CD4-positive, alpha-beta T cell treated with Interleukin-10 for 1 hour (primary cell): Measurements from ENCODE around the gene UQCC5.
"Not testable (repeated sequence)": the region's sequence is repeated elsewhere in the genome, so short reads cannot be mapped to it uniquely, and the experiment has no call there.

Experiments
- DNase-seq: peaks from one replicate; pipeline ENCODE4 v3.0.0-alpha.2; 2020

The UQCC5 gene

DNA sequence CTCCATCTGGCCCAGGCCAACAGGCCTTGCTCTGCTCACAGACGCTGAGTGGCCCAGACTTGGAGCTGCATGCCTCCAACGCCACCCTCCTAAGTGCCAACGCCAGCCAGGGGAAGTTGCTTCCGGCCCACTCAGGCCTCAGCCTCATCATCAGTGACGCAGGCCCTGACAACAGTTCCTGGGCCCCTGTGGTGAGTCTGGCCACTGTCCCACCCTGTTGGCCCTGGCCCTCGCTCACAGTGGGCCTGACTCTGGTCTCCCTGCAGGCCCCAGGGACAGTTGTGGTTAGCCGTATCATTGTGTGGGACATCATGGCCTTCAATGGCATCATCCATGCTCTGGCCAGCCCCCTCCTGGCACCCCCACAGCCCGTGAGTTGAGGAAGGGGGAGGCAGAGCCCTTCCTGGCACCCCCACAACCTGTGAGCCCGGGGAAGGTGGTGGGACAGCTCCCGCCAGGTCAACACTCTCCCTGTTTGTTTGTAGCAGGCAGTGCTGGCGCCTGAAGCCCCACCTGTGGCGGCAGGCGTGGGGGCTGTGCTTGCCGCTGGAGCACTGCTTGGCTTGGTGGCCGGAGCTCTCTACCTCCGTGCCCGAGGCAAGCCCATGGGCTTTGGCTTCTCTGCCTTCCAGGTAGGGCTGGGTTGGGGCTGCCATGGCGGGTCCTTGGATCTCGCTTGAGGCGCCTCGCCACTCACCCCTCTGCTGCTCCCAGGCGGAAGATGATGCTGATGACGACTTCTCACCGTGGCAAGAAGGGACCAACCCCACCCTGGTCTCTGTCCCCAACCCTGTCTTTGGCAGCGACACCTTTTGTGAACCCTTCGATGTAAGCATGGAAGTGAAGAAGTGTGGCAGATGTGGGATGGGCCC lies 12.8 kb upstream of the UQCC5 start:
- DNase-seq = no peak

DNA sequence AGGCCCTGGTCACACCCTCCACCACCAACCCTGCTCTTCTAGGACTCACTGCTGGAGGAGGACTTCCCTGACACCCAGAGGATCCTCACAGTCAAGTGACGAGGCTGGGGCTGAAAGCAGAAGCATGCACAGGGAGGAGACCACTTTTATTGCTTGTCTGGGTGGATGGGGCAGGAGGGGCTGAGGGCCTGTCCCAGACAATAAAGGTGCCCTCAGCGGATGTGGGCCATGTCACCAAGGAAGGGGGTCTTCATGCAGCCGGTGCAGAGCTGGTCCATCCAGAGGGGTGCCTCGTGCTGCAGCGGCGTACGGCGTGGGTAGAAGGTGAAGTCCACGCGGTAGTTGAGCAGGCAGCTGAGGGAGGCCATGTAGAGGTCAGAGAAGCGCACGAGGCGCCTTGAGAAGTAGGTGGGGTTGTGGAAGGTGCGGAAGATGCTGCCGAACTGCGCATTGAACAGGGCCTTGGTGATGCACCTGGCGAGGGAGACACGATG lies 12.1 kb upstream of the UQCC5 start:
- no peak for DNase-seq

DNA sequence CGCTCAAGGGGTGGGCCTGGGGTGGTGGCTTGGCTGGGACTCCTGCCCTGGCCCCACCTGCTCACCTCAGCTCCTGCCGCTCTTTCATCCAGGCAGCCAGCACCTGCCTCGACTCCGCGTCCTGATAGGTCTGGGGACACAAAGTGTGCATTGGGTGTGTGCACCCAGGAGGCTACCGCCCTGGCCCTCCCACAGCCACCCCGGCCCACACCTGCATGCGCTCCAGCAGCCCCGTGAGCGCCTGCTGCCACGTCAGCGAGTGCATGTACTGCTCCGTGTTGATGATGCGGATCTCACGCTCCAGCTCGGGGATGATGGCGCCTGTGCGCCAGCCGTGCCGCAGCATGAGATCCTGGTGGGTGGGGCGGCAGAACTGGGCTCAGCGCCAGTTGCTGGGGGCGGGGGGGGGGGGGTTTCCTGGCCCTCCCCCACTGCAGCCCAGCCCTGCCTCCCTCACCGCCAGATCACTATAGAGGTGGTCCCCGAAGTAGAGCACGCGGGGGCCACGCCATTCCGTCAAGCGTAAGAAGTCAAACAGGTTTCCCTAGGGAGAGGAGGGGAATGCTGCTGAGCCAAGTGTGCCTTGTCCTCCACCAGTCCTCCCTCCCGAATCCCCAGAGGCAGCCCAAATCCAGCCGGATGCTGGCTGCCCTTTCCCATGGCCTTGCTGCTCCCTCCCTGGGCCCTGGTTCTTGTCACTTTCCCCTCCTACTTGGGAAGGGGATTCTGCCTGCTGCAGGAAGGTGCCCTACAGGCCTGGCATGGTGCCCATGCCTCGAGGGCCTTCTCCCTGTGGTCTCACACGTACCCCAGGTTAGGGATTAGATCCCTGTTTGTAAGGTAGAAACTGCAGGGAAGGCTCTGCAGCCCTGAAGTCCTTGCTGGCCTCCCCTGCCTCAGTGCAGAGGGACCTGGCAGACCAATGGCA lies 11.4 kb upstream of the UQCC5 start:
- no peak for DNase-seq

DNA sequence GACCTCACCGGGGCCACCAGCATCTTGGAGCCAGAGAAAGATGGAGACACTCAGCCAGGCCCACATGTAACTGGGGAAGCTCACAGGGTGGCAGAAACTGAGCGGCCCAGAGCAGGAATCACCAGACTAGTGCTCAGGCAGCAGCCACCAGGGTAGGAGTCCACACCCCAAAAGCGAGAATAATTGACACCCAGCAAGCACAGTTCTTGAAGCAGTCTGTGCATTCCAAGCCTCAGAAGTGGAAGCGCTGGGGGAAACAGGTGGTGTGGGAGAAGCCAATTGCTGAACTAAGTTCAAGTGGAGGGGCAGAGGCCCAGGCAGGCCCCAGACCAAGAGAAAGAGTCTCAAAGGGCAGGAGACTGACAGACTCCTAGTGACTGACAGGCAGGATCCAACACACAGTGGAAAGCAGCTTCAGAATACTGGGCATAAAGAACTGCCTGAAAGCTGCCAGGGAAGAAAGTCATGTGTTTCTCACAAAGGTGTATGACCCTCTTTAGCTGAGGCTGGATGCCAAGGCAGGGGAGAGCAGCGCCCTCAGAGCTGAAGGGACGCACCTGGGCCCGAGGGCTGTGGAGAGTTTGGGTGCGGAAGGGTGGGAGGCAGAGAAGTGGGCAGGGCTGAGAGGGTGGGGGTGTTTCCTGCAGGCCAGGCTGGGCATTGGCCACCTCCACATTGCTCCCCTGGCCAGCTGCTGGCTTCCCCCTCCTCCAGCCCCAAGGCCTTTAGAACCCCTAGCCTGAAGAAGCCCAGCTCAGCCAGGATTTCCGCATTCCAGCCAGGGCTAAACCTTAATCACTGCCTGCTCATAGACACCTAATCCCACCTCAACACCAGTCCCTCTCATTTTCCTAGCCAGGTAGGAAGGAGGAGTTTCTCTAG lies 10.5 kb upstream of the UQCC5 start:
- no peak for DNase-seq

DNA sequence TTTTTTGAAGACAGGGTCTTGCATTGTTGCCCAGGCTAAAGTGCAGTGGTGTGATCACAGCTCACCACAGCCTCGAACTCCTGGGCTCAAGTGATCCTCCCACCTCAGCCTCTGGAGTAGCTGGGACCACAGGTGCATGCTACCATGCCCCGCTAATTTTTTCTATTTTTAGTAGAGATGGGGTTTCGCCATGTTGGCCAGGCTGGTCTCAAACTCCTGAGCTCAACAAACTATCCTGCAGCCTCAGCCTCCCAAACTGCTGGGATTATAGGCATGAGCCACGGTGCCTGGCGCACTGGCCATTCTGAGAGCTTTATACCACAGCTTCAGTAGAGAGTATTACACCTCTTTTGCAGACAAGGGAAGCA lies 9.8 kb upstream of the UQCC5 start:
- not testable (repeated sequence) for DNase-seq

DNA sequence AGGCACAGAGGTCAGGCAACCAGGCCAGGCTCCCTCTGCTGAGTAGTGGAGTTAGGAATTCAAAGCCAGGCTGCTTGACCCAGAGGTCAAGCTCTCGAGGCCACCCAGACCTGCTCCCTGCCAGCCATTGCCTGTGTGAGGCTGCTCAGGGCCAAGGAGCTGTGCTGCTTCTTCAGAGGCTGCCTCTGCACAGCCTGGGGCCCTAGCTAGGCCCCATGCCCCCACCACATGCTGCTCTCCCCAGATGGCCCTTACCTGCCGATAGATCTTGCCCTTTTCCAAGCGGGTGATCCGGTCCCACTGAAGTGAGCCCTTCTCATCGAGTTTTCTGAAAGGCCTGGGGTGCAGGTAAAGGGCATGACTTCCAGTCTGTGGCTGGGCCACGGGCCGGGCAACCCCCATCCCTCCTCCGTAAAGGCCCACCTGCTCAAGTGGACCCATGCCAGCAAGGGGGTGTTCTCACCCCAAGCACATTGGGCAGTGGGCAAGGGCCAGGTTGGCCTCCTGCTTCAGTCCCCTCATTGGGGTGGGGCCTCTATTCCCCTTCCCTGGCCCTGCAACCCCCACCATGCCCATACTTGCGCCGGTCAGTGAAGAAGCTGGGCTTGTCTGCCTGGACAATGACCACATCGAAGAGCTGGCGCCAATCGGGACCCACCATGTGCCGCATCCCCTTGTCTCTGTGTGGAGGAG lies 9.2 kb upstream of the UQCC5 start:
- DNase-seq = no peak

DNA sequence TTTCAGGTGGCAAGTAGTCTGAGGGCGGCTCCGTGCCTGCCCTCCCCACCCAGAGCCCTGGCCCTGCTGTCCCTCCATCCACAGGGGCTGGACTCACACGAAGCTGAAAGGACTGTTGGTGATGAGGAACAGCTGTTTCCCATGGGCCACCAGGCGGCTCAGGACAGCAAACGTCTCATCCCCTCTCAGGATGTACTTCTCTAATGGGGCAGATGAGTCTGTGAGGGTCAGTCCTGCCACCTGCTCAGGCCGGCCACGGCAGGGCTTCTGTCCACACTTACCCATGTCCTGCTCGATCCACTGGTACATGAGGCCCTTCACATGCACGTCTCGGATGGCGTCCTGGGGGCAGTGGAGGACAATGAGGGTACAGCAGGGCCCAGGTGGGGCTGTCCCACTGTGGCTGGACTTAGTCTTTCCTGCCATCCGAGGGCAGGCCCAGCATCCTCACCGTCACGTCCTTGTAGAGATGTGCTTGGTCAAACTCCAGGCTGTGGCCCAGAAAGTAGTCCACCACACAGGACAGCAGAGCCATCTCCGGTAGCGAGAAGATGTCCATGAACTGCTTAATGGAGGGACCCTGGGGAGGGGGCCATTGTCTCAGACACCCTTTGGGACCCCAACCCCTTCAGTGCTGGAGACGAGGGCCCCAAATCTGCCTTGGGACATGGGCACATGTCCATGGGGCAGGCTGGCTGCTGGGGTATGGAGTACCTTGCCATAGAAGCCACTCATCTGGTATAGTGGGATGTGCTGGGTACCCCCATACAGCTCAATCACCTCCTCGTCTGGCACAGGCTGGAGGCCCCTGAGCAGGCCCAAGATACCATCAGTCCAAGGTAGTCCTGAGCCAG lies 8.4 kb upstream of the UQCC5 start:
- no peak for DNase-seq

DNA sequence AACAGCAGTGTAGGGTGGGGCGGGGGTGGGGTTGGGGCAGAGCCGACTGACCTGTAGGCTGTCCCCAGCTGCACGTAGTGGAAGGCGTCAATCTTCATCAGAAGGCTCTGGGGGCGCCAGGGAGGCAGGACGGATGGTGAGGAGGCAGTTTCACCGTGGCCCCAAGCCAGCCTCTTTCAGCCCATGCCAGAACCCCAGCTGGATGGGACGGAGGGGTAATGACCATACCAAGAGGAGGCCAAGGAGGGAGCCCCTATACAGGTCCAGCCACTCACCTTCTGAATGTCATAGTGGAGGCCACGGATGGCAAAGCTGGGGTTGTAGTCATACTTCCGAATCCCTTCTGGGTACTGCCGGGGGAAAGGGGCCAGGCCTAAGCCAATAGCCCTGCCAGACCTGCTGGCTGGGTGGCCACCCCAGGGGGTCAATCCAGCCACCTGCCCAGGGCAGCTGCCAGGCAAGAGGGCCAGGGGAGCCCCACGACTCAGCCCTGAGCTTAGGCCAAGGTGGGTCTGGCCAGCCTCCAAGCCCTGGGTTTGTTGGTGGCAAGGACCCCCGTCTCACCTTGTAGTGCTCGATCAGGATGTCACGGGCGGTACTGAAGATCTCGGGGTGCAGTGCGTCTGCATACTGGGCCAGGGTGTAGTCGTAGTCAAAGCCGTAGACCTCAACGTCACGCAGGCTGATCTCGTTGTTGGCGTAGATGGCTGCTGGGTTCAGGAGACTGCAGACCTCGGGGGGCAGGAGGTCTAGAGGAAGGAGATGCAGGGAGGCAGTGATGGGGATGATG lies 7.6 kb upstream of the UQCC5 start:
- no peak for DNase-seq

DNA sequence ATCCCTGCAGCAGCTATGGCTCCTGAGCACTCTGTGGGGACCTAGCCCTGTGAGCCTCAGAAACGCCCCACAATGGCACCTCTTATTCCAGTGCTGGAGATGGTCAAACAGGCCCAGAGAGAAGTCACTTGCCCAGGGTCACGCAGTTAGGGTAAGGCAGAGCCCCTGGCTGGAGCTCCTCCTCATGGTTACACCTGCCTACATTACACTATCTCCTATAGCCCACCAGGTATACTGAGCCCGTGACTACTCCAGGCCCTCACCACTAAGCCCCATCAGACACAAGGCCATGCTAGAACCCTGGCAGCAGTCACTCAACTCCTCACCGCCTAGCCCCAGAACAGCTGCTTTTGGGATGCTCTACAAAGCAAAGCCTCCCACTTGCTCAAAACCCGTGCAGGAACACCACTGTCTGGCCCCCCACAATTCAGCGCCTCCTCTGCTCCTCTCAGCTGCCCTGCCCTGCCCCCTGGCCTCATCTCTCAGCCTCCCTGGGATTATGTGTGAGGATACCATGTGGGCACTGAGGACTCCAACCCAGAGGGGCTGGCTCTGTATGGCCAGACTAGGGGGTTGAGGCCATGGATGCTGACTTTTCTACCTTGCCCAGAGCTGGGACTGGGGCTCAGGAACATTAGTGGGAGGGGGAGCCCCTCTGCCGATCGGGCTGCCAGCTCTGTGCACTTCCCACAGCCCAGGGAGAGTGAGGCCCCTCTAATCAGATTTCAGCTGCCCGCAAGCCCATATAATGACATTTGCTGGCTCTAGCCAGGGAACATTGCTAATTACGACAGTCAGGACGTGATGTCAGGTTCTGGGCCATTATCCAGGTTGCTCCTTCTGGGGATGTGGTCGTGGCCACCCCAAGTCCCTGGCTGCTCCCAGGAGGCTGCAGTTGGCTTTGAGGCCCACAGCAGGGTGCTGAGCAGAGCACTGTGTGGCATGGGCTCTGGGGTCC lies 6.8 kb upstream of the UQCC5 start:
- DNase-seq = no peak

DNA sequence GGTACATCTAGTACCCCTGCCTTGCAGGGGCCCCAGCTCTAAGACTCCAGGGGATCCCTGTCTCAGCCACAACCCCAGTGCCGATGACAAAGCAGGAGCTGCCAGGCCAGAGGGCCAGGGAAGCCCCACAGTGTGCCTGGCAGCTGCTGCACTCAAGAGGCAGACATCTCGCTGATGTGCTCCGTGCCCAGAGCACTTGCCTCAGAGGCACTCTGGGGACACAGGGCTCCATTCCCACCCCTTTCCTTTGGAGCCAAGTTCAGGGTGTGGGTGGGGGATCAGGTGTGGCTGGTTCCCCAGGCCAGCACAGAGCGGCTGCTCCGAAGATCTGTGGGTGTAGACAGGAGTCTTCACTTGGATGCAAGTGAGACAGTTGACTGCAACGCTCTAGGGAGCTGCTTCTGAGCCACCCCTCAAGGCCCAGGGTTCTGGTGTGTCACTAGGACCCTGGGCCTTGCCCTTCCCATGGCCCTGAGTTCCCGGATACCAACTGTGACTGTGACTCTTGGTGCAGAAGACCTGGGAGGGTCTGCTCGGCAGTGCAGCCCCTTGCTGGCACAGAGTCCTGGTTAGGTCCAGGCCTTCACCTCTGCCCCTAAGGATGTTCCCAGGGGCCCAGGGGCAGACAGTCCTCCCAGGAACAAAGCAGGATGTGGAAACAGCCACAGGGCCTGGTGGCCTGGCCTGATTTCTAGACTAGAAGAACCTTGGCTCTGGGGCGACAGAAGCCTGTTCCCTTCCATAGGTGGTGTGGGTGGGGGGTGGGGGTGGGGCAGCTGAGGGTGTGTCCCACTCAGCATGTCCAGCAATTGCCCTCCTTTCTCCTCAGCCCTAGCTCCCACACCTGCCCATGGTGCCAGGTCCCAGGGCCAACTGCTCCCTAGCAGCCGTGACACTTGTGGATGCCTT lies 5.2 kb upstream of the UQCC5 start:
- no peak for DNase-seq

DNA sequence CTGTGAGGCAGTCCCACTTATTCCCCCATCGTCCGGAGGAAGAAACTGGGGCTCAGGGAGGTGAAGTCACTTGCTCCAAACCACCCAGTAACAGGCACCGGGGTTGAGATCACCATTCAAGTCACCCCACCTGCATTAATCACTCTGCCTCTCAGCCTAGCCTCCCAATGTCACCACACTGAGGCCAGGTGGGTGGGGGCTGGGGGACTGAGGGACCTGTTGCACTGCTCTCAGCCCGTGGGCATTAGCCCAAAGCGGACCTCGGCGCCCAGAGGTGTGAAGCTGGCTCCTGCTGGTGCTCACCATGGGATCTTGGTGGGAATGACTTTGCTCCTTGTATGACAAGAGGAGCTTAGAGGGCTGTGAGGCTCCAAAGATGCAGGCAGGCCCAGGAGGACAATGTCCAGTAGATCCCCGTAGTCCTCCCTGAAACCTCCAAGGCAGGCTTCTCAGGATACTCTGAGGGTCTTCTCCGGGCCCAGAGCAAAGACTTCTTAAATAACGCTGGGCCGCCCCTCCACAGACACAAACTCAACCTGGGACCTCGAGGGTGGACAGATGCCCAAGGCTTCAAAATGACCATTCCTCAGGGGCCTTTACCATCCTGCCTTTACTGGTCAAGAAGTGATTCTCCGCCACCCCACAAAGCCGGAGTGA lies 4.4 kb upstream of the UQCC5 start:
- DNase-seq = no peak

DNA sequence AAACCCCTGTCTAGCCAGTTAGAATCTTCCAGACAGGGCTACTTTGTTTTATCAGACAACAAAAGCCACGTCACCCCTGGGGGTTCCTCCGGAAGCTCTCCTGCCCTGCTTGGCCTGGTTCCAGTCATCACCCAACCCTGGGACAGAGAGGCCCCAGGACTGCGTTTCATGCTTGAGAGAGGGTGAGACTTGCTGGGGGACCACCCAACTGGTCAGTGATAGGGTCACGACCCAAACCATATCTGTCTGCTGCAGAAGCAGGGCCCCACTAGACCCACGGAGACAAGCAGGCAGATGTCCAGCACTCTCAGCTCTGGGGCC lies 3.9 kb upstream of the UQCC5 start:
- DNase-seq = peak; percentile 25

DNA sequence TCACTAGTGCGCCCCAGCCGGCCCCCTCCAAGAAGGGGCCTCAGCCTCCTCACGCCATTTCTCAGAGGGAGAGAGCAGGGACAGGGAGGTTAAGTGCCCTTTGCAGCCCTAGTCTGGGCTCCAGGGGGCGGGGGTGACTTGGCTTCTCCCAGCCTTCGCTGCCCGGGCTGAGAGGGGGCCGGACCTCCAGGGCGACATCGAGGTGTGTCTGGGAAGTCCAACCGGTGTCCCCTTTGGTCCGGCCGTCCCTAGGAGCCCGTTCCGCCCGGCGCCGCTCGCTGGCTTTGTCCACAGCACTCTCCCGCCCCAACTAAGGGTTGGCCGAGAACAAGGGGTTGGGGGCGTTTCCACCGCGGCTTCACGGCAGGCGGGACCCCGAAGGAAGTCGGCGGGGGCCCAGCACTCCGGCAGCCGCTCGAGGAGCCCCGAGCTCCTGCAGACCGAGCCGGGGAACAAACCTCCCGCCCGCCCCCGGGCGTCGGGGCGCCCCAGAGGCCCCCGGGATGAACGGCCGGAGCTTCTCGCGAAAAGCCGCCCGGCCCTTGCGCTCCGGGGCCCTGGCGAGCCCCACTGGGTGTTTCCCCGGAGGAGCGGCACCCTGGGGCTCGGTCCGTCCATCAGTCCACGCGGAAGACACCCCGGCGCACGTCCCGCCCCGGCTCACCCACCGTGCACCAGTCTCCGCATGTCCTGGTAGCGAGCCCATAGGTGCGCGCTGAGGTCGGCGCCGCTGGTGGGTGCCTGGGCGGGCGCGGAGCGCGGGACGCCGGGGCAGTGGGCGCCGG lies 3.4 kb upstream of the UQCC5 start:
- no peak for DNase-seq

DNA sequence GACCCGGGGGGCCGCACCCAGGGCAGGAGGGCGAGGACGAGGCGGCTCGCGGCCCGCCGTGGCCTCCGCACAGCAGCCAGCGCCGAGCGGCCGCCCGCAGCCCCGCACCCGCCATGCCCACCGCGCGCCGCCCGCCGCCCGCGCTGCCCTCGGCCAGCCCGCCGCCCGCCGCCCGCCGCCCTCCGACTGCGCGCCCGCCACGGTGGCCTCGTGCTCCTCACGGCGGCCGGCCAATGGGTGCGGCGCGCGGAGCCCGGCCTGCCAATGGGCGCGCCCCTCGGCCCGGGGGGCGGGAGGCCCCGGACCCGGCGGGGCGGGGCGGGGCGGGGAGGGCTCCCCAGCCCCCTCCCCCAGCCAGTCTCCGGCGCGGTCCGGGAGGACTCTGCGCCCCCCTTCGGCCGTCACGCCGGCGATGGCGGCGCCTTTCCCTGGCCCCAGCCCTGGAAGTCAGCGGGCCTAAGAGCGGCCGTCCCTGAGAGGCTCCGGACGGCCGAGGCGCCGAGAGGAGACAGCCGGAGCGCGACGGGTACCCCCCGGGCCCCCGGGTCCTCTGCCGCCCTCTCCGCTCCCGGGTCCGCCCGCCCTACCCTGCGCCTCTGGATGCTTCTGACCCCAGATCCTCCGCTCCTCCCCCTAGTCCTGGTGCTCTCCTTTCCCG lies 2.7 kb upstream of the UQCC5 start, which contains the start of gene NT5DC2:
NT5DC2 (minus strand) TSS at position 235 of the 658 bp plus-strand sequence; CDS start at position 115, 120 bp downstream.
- DNase-seq = peak; percentile 71

DNA sequence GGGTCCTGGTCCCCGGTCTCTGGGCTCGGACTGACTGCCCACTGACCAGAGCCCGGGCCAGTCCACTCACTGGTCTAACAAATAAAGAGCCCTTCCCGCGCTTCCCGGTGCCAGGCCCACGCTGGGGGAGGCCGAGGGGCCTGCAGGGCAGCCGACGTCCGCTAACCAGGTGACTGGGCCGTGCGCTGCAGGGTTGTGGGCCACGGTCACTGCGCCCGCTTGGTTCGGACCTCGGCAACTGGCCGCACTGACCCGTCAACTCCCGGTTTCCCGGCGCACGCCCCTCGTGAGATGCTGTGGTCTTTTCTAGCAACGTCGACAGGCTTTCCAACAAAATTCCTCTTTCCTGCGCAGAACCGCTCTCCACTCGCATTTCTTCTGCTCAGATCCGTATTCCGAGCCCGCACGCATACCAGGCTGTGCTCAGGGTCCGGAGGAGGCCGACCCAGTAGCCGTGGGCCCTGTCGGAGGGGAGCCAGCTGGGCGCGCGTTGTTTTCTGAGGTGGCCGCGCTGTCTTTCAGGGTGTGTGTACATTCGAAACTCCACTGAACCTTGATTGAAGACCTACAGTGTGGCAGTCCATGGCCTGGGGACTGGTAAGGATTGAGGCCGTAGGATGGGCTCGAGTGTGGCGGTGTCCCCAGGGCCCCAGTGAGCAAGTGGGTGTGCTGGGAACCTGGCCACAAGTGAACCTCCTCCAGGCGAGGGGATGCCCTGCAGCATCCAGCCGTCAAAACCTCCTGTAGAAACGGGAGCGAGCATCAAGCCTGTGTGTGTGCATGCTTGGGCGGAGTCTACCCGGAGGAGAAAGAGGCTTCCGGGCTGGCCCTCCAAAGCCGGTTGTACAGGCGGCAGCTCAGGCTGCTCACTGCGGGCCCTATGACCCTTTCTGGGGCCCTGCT lies 1.9 kb upstream of the UQCC5 start:
- no peak for DNase-seq
